ENCODE data around the gene COL18A1. TPM values are rescaled to one million over a fixed set of nuclear protein-coding genes. Genes with fewer than 3 reads are reported as not detected.

Gene COL18A1
- total RNA-seq, 4 donors from 2014 or later: 16.4 to 42.2 (median 20.7) TPM

GRCh38 chr21:45512626-45513002 is 107.6 kb downstream of the COL18A1 start:
- Histone ChIP-seq H3K4me1 (no peaks in the 10 kb centered on the region), H3K4me3 (no peak overlapping the region), H3K36me3 (no peaks in the 10 kb centered on the region), H3K27ac (no peak overlapping the region), H3K9me3 (no peaks in the 10 kb centered on the region), H3K27me3 (no peaks in the 10 kb centered on the region)
- in situ Hi-C loops (cut with MboI; ENCODE audit: low sequenced_read_pairs in 4 of 4) (no loop called here), intact Hi-C loops (cut with DNase I; ENCODE audit: low total_unique reads) (no loop called here)
- ATAC-seq: no peak
- TF ChIP-seq, protein P1, sequence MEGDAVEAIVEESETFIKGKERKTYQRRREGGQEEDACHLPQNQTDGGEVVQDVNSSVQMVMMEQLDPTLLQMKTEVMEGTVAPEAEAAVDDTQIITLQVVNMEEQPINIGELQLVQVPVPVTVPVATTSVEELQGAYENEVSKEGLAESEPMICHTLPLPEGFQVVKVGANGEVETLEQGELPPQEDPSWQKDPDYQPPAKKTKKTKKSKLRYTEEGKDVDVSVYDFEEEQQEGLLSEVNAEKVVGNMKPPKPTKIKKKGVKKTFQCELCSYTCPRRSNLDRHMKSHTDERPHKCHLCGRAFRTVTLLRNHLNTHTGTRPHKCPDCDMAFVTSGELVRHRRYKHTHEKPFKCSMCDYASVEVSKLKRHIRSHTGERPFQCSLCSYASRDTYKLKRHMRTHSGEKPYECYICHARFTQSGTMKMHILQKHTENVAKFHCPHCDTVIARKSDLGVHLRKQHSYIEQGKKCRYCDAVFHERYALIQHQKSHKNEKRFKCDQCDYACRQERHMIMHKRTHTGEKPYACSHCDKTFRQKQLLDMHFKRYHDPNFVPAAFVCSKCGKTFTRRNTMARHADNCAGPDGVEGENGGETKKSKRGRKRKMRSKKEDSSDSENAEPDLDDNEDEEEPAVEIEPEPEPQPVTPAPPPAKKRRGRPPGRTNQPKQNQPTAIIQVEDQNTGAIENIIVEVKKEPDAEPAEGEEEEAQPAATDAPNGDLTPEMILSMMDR (IDR thresholded peaks at IDR 0.05 in 4 of 5, conservative IDR thresholded peaks at IDR 0.05 in 1 of 5): no peak
- TF ChIP-seq POLR2A (IDR thresholded peaks at IDR 0.05): no peak
- DNase-seq: no peak

- in situ Hi-C loops (cut with MboI; ENCODE audit: low sequenced_read_pairs in 4 of 4) (no loop called here), intact Hi-C loops (cut with DNase I; ENCODE audit: low total_unique reads) (no loop called here)
- ATAC-seq (no peak), DNase-seq (no peak)
- no peak overlapping the region for H3K4me3 ChIP-seq
- H3K9me3 ChIP-seq: peaks cover 0 to 4% (median 0%) of the 10 kb centered on the region in 3 donors
- no peaks in the 10 kb centered on the region for H3K36me3 ChIP-seq
- H3K4me1 ChIP-seq: no peaks in the 10 kb centered on the region
- no peaks in the 10 kb centered on the region for H3K27me3 ChIP-seq
- no peak for TF ChIP-seq POLR2A (IDR thresholded peaks at IDR 0.05)
- TF ChIP-seq, protein P1 (IDR thresholded peaks at IDR 0.05 in 4 of 5, conservative IDR thresholded peaks at IDR 0.05 in 1 of 5): no peak
- H3K27ac ChIP-seq: no peak overlapping the region
Observed at GRCh38 chr21:45513003-45513717, 108.2 kb downstream of the COL18A1 start.

DNA sequence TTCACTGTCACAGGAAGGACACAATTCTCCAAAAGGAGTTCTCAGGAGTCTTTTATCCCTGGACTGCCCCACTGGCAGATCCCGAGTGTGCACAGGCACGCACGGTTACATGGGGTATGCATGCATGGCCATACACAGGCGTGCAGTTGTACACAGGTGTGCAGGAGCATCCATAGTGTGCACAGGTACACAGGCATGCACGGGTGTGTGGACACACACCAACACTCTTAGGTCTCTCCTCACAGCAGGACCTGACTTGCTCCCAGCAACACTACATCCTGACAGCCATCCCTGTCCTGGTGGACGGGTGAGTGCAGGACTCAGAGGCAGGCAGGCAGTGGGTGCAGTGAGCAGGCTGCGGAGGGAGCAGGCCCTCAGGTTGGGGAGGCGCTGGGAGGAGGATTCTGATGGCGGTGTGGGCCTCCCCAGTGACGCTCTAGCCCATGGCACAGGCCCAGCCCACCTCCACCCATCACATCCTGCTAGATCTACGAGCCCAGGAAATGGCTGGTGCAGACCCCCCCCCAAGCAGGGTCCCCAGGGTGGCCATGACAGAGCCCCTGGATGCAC is 108.9 kb downstream of the COL18A1 start:
- in situ Hi-C loops (cut with MboI; ENCODE audit: low sequenced_read_pairs in 4 of 4): no loop called here

DNA sequence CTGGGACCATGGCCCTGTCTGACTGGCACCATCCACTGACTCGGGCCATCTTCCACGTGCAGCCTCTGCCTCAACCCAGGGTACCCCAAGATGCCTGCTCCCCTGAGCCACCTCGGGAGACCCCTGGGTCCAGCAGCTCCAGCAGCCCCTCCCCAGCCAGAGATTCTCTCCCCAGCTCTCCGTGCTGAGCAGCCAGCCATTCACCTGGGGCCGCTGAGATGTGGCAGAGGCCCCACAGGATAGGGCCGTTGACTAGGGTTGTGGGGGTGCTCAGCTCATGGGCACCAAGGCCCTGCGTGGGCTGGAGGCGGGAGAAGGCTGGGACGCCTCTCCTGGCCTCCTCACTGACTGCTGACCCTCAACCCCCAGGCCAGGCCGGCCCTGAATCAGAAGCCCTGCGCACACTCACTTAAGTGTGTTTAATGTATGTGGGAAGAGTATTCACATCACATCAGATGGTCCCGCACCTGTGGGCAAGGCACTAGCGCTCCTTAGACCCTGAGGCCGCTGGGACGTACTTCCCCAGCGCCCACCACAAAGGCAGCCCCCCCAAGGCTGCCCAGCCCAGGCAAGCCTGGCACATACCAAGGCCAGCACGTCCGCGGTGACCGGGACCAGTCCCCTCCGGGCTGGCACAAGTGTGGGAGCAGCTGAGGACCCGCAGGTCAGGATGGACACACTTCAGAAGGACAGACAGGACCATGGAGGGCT is 109.5 kb downstream of the COL18A1 start:
- peaks cover 0 to 12% (median 6%) of the 10 kb centered on the region in 3 donors for H3K9me3 ChIP-seq
- intact Hi-C loops (cut with DNase I; ENCODE audit: low total_unique reads): no loop called here
- no peak overlapping the region for H3K4me3 ChIP-seq
- no peak for ATAC-seq
- no peaks in the 10 kb centered on the region for H3K4me1 ChIP-seq
- H3K27ac ChIP-seq: no peak overlapping the region
- no peaks in the 10 kb centered on the region for H3K36me3 ChIP-seq
- DNase-seq: no peak
- no peaks in the 10 kb centered on the region for H3K27me3 ChIP-seq
- in situ Hi-C loops (cut with MboI; ENCODE audit: low sequenced_read_pairs in 4 of 4): no loop called here
- TF ChIP-seq, protein P1 (IDR thresholded peaks at IDR 0.05 in 4 of 5, conservative IDR thresholded peaks at IDR 0.05 in 1 of 5): no peak
- no peak for TF ChIP-seq POLR2A (IDR thresholded peaks at IDR 0.05)

More for the DNA sequence above, 108.9 kb downstream of the COL18A1 start:
- no peaks in the 10 kb centered on the region for H3K4me1 ChIP-seq
- H3K27me3 ChIP-seq: no peaks in the 10 kb centered on the region
- peaks cover 0 to 6% (median 3%) of the 10 kb centered on the region in 3 donors for H3K9me3 ChIP-seq
- ATAC-seq (no peak), DNase-seq (no peak)
- TF ChIP-seq POLR2A (IDR thresholded peaks at IDR 0.05): no peak
- TF ChIP-seq, protein P1 (IDR thresholded peaks at IDR 0.05 in 4 of 5, conservative IDR thresholded peaks at IDR 0.05 in 1 of 5): no peak
- H3K36me3 ChIP-seq: no peaks in the 10 kb centered on the region
- H3K4me3 ChIP-seq: no peak overlapping the region
- H3K27ac ChIP-seq: no peak overlapping the region
- intact Hi-C loops (cut with DNase I; ENCODE audit: low total_unique reads): no loop called here
